ENCODE results near the gene EP400.

The EP400 gene

GRCh38 chr12:132052196-132052932, 102.6 kb downstream of the EP400 start:
- DNase-seq = no peak

- no peak for DNase-seq
These were observed 103.9 kb downstream of the EP400 start for GRCh38 chr12:132053338-132054330.

- DNase-seq = no peak
These were observed 105.2 kb downstream of the EP400 start for GRCh38 chr12:132054983-132055382.

- no peak for DNase-seq
These were observed 105.9 kb downstream of the EP400 start for GRCh38 chr12:132055535-132056096.

- DNase-seq = no peak
These were observed 106.6 kb downstream of the EP400 start for GRCh38 chr12:132056320-132056719.

- DNase-seq = no peak
These were observed 107.2 kb downstream of the EP400 start for GRCh38 chr12:132056951-132057350.

GRCh38 chr12:132057691-132058090, 107.9 kb downstream of the EP400 start:
- DNase-seq = no peak

GRCh38 chr12:132061197-132061596, 111.5 kb downstream of the EP400 start:
- no peak for DNase-seq

- no peak for DNase-seq
These were observed 112.1 kb downstream of the EP400 start for GRCh38 chr12:132061641-132062430.

- no peak for DNase-seq
These were observed 112.7 kb downstream of the EP400 start for GRCh38 chr12:132062481-132062880.

GRCh38 chr12:132063491-132063890, 113.7 kb downstream of the EP400 start:
- DNase-seq = no peak

GRCh38 chr12:132064631-132065030, 114.9 kb downstream of the EP400 start:
- no peak for DNase-seq

- DNase-seq = no peak
These were observed 115.5 kb downstream of the EP400 start for GRCh38 chr12:132065203-132065602.

- no peak for DNase-seq
These were observed 116.0 kb downstream of the EP400 start for GRCh38 chr12:132065609-132066344.

GRCh38 chr12:132066345-132066685, 116.6 kb downstream of the EP400 start:
- no peak for DNase-seq

GRCh38 chr12:132066749-132067148, 117.0 kb downstream of the EP400 start:
- no peak for DNase-seq

GRCh38 chr12:132067182-132067581, 117.4 kb downstream of the EP400 start:
- no peak for DNase-seq

- DNase-seq = no peak
These were observed 118.5 kb downstream of the EP400 start for GRCh38 chr12:132068250-132068649.

- no peak for DNase-seq
These were observed 119.7 kb downstream of the EP400 start for GRCh38 chr12:132069336-132069985.

- DNase-seq = no peak
These were observed 120.6 kb downstream of the EP400 start for GRCh38 chr12:132070298-132070697.

- DNase-seq = no peak
These were observed 121.5 kb downstream of the EP400 start for GRCh38 chr12:132071040-132071810.

All from NCI-H524 (cell line).